ENCODE results near the gene MOCS1.

Gene MOCS1

GRCh38 chr6:39865011-39865888 is 69.0 kb downstream of the MOCS1 start:
- DNase-seq, result peak; percentile 13 to 82

GRCh38 chr6:39861663-39862062 is 72.6 kb downstream of the MOCS1 start:
- no peak for DNase-seq

- DNase-seq, result no peak
Observed at GRCh38 chr6:39859025-39859424, 75.2 kb downstream of the MOCS1 start.

- no peak for DNase-seq
Observed at GRCh38 chr6:39855356-39855995, 78.8 kb downstream of the MOCS1 start.
